ENCODE data around the gene ABR.

Gene ABR

GRCh38 chr17:1108765-1109605 is 70.8 kb downstream of the ABR start:
- Histone ChIP-seq H3K4me3 (ENCODE audit: low read depth in 1 of 2, low read length in 2 of 2) (peak overlapping the region; percentile 36 to 66), H3K36me3 (ENCODE audit: insufficient read depth, low read length) (no peaks in the 10 kb centered on the region; the same call in 1 of the 2 replicates), H3K79me2 (ENCODE audit: insufficient read depth, low read length) (peaks cover 11% of the 10 kb centered on the region), H2AFZ (ENCODE audit: low read depth, low read length) (peak overlapping the region; percentile 82), H3K9me3 (ENCODE audit: insufficient read depth, low read length, severe bottlenecking) (no peaks in the 10 kb centered on the region), H3K4me1 (ENCODE audit: insufficient read depth, low read length) (peaks cover 32% of the 10 kb centered on the region), H3K9ac (ENCODE audit: low read depth, low read length) (peak overlapping the region; percentile 78), H3K4me2 (ENCODE audit: insufficient read depth, low read length) (peak overlapping the region; percentile 91), H3K27me3 (ENCODE audit: insufficient read depth, low read length, poor library complexity) (no peaks in the 10 kb centered on the region), H4K20me1 (ENCODE audit: insufficient read depth, low read length) (0 out of 2 replicates have a peak, but pooled peaks cover 3% of the 10 kb centered on the region), H3K27ac (ENCODE audit: low read length) (peak overlapping the region; percentile 77)
- TF ChIP-seq CTCF (IDR thresholded peaks at IDR 0.05; ENCODE audit: borderline replicate concordance, extremely low read depth, low read length, poor library complexity, severe bottlenecking) = no peak
- TF ChIP-seq EZH2 (IDR thresholded peaks at IDR 0.05; ENCODE audit: borderline replicate concordance, low read depth, low read length, severe bottlenecking) = no peak
- DNase-seq (peak; percentile 70), ATAC-seq (ENCODE audit: insufficient read depth, low read depth) (peak; percentile 74)

GRCh38 chr17:1108478-1108764 is 71.4 kb downstream of the ABR start:
- Histone ChIP-seq H3K36me3 (ENCODE audit: insufficient read depth, low read length) (no peaks in the 10 kb centered on the region; the same call in 1 of the 2 replicates), H3K9me3 (ENCODE audit: insufficient read depth, low read length, severe bottlenecking) (no peaks in the 10 kb centered on the region), H2AFZ (ENCODE audit: low read depth, low read length) (peak overlapping the region; percentile 82), H3K27ac (ENCODE audit: low read length) (peak overlapping the region; percentile 53), H4K20me1 (ENCODE audit: insufficient read depth, low read length) (0 out of 2 replicates have a peak, but pooled peaks cover 3% of the 10 kb centered on the region), H3K79me2 (ENCODE audit: insufficient read depth, low read length) (peaks cover 11% of the 10 kb centered on the region), H3K4me2 (ENCODE audit: insufficient read depth, low read length) (peak overlapping the region; percentile 91), H3K4me1 (ENCODE audit: insufficient read depth, low read length) (peaks cover 32% of the 10 kb centered on the region), H3K4me3 (ENCODE audit: low read depth in 1 of 2, low read length in 2 of 2) (peak overlapping the region; percentile 36 to 66; a peak in 3 of 4 replicates), H3K27me3 (ENCODE audit: insufficient read depth, low read length, poor library complexity) (no peaks in the 10 kb centered on the region), H3K9ac (ENCODE audit: low read depth, low read length) (peak overlapping the region; percentile 78)
- TF ChIP-seq CTCF (IDR thresholded peaks at IDR 0.05; ENCODE audit: borderline replicate concordance, extremely low read depth, low read length, poor library complexity, severe bottlenecking) = no peak
- TF ChIP-seq EZH2 (IDR thresholded peaks at IDR 0.05; ENCODE audit: borderline replicate concordance, low read depth, low read length, severe bottlenecking) = no peak
- no peak for ATAC-seq (ENCODE audit: insufficient read depth, low read depth)
- peak; percentile 30 for DNase-seq

GRCh38 chr17:1107777-1108477 is 71.9 kb downstream of the ABR start:
- Histone ChIP-seq H3K9me3 (ENCODE audit: insufficient read depth, low read length, severe bottlenecking) (no peaks in the 10 kb centered on the region), H3K27ac (ENCODE audit: low read length) (peak overlapping the region; percentile 53), H2AFZ (ENCODE audit: low read depth, low read length) (peak overlapping the region; percentile 82), H3K27me3 (ENCODE audit: insufficient read depth, low read length, poor library complexity) (no peaks in the 10 kb centered on the region), H3K9ac (ENCODE audit: low read depth, low read length) (peak overlapping the region; percentile 78), H3K4me1 (ENCODE audit: insufficient read depth, low read length) (peaks cover 32% of the 10 kb centered on the region), H3K36me3 (ENCODE audit: insufficient read depth, low read length) (no peaks in the 10 kb centered on the region; the same call in 1 of the 2 replicates), H4K20me1 (ENCODE audit: insufficient read depth, low read length) (0 out of 2 replicates have a peak, but pooled peaks cover 3% of the 10 kb centered on the region), H3K4me2 (ENCODE audit: insufficient read depth, low read length) (peak overlapping the region; percentile 91), H3K4me3 (ENCODE audit: low read depth in 1 of 2, low read length in 2 of 2) (peak overlapping the region; percentile 36 to 66; a peak in 3 of 4 replicates), H3K79me2 (ENCODE audit: insufficient read depth, low read length) (peaks cover 11% of the 10 kb centered on the region)
- no peak for DNase-seq
- TF ChIP-seq EZH2 (IDR thresholded peaks at IDR 0.05; ENCODE audit: borderline replicate concordance, low read depth, low read length, severe bottlenecking) (no peak), CTCF (IDR thresholded peaks at IDR 0.05; ENCODE audit: borderline replicate concordance, extremely low read depth, low read length, poor library complexity, severe bottlenecking) (no peak)
- no peak for ATAC-seq (ENCODE audit: insufficient read depth, low read depth)

All from DND-41 (cell line).